H54 (cell line): ENCODE results near the gene GPR52.

Experiments used
- DNase-seq: peaks from one replicate; pipeline ENCODE4 v3.0.0; 2011; ENCODE audit warnings: low spot score, mixed read lengths; ENCODE audit not compliant: insufficient read length
- FAIRE-seq: peaks from 3 replicates; lab custom pipeline; 2011; peaks lifted over from hg19 to GRCh38; lab: Jason Lieb, UNC
- POLR2A ChIP-seq: IDR thresholded peaks from 2 replicates; pipeline ENCODE4 v1.6.1; 2011; ENCODE audit warnings: low read depth, mild to moderate bottlenecking, low read length

The GPR52 gene

DNA sequence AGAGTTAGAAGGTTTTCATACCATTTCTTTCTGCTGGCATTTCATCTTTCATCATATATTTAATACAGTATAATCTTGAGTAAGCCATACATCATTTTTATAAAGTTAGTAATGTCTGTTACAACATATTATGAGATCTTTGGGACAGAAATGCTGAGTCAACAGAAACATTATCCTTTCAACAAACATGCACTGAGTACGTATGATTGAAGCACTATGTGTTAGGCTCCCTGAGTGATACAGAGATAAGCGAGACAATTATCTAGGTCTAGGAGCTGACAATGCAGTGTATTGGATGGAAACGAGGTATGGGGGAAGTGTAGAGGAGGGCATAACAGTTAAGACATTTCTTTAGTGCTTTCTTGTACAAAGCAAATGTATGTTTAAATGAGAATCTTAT is 19.7 kb upstream of the GPR52 start:
- DNase-seq (no peak), FAIRE-seq (no peak)
- no peak for TF ChIP-seq POLR2A

DNA sequence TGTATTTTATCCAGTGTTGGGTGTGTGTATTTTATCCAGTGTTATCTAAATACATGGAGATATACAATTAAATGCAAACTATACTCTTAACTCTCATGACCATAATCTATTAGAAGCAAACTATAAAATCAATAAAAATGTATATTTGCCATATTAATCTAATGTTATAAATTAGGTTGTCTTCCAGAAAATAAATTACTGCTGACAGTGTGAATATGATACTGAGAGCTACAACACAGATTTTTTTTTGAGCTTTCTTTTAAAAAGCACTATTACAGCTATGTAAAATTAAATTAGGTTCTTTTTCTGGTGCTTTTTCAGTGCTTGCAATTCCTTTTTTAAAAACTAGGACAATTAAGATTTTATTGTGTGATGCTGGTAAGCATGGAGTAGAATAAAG is 19.0 kb upstream of the GPR52 start:
- TF ChIP-seq POLR2A, result no peak
- no peak for FAIRE-seq
- no peak for DNase-seq

DNA sequence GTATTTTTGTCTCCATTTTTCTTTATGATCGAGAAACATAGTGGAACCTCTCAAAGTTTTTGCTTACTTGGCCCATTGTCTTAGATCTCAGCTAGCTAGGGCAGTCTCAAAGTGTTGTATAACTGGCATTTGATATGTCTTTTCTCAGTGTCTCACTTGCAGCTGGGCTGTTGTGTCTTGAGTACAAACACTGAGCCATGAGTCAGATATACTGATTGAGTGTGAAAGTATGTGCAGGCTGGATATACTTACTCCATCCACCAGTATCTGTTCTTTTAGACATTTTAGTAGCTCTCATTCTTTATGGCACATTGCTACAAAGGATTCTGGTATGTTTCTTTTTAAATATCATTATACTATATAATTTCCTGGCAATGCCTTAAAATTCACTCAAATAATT is 14.3 kb upstream of the GPR52 start:
- no peak for TF ChIP-seq POLR2A
- DNase-seq, result peak; percentile 6
- peak; percentile 84 for FAIRE-seq

DNA sequence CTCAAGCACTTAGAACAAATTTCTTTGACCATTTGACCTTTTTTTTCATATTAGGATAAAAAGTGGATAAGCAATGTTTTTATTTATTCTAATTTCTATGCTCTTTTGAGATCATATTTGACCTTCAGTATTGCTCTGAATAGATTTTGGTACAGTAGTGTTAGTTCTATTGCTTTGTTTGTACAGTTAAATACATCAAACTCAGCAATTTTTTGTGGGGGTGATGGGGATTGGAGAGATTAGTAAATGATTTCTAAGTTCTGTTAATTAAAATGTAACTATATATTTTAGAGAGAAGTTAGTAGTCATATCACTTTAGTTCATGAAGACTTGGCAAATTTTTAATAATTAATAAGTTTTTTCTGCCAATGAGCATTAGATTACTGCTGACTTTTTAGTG is 2.4 kb upstream of the GPR52 start:
- TF ChIP-seq POLR2A, result no peak
- FAIRE-seq, result no peak
- DNase-seq, result no peak

DNA sequence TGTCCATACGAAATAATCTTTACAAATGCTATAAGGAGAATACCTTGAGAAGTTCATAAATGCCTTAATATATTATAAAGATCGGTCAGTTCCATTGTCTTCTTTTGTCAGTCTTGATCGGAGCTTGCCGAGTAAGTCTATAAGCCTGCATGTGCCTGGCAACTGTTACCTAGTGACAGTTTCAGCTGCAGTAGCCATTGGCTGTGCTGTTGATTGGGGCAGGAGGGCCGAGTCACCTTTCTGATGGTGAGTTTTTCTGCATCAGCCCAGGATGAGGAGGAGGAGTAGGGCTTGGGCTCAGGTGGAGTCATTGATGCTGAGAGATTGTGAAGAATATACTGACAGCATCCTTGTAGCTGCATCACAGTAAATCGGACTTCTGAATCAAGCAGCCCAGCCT is 1.9 kb upstream of the GPR52 start:
- FAIRE-seq (no peak), DNase-seq (no peak)
- no peak for TF ChIP-seq POLR2A

DNA sequence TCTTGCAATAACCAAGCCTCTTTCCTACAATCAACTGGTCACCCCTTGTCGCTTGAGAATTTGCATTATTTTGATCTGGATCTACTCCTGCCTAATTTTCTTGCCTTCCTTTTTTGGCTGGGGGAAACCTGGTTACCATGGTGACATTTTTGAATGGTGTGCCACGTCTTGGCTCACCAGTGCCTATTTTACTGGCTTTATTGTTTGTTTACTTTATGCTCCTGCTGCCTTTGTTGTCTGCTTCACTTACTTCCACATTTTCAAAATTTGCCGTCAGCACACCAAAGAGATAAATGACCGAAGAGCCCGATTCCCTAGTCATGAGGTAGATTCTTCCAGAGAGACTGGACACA is 743 bp downstream of the GPR52 start:
- DNase-seq (no peak), FAIRE-seq (no peak)
- TF ChIP-seq POLR2A, result no peak

DNA sequence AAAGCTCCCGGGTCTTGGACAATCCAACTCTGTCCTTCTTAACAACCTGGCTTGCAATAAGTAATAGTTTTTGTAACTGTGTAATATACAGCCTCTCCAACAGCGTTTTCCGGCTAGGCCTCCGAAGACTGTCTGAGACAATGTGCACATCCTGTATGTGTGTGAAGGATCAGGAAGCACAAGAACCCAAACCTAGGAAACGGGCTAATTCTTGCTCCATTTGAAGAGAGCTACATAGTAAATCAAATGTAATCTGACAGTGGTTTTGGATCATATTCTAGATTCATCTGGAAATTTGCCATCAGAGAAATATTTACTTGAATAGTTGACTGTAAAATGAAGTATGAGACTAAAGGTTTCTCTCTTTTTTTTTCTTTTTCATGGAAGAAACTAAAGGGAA is 1.2 kb downstream of the GPR52 start:
- FAIRE-seq (no peak), DNase-seq (no peak)
- no peak for TF ChIP-seq POLR2A

DNA sequence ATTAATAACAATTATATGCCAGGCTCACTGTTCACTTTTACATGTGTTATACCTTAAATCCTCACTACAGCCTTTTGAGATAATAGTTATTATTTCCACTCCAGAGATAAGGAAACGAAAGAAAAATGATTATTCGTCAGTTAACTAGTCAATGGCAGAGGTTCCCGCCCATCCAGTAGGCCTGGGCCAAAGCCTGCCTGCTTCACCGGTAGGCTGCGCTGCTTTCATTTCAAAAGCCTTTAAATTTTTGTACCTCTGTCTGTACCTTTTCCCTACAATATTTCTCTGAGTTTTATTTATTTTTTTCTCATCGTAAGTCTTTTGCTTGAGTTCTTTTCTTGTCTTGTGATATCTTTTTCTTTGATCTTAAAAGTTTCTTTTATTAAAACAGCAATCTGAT is 3.6 kb downstream of the GPR52 start:
- TF ChIP-seq POLR2A, result no peak
- FAIRE-seq, result no peak
- no peak for DNase-seq

DNA sequence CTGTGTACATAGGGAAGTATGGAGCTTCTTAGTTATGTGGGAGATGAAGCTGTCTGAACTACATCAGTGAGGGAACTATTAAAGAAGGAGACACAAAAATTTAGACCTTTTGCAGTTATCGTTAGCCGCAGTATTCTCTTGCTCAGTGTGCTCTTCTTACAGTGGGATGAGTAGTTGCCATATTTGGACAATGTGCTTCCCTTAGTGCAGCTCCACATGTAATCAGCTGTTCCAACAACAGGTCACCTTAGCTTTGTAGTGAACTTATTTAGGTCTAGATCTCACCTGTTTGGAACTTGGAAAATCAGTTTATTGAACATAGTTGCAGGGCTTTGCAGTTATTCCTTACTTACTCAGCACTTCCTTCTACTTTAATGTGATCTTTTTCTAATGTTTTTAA is 18.1 kb downstream of the GPR52 start:
- TF ChIP-seq POLR2A, result no peak
- DNase-seq (no peak), FAIRE-seq (peak; percentile 30)

DNA sequence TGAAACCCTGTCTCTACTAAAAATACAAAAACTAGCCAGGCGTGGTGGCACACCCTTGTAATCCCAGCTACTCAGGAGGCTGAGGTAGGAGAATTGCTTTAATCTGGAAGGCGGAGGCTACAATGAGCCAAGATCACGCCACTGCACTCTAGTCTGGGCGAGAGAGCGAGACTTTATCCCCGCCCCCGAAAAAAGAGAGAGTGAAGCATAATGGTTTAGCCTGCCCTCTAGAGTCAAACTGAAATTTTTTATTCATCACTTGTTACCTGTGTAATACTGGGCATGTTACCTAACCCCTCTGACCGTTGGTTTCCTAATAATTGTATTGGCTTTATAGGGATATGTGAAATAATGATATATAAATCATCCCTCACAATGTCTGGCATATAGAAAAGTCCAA is 18.8 kb downstream of the GPR52 start:
- DNase-seq (no peak), FAIRE-seq (no peak)
- no peak for TF ChIP-seq POLR2A

DNA sequence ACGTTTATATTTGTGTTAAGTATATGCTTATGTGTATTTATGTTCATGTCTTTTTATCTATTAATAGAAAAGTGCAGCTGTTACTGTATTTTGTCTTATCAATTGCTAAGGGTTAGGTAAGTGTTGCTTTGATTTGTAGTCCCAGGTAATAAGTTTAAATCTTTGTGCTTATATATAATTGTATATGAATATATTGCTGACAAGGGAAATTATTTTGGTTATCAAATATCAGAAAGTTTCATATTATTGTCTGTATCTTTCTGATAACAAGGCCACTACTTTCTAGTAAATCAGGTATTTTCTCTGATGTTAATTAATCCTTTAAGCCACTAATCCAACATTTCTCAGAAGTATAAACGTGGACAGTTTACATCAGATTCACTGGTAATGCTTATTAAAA is 21.3 kb downstream of the GPR52 start:
- DNase-seq, result no peak
- no peak for TF ChIP-seq POLR2A
- FAIRE-seq, result no peak

DNA sequence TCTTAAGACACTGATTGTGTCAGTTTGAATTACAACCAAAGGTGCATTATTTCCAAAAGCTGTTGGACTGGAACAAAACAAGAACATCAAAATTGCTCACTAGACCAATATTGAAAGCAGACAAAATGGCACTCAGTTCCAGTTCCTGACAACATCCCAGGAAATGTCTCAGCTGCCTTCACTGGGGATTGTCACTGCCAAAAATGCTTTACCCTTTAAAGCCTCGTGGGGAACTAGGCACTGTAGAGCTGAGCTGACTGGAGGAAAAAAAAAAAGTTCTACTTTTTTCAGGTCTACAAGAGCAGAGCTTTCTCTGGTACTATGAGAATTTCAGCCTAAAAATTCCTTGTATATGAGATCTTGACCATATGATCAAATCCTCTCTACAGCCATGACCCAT is 21.9 kb downstream of the GPR52 start:
- TF ChIP-seq POLR2A, result no peak
- no peak for DNase-seq
- no peak for FAIRE-seq

DNA sequence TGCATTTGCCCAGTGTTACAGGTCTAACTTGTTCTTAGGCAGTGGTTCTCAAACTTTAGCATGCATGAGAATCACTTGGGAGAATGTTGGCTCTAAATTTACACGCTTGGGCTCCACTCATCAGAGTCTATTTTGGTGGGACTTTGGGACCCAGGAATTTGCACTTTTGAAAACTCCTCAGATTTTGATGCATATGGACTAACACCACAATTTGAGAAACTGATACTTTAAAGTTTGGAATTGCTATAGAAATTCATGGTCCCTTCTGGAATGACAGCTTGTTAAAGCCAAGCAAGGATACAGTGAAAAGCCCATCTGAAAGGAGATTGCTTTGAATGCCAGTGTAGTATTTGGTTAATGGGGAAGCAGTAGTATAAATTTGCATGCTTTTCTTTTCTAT is 31.5 kb downstream of the GPR52 start:
- FAIRE-seq (no peak), DNase-seq (no peak)
- no peak for TF ChIP-seq POLR2A

DNA sequence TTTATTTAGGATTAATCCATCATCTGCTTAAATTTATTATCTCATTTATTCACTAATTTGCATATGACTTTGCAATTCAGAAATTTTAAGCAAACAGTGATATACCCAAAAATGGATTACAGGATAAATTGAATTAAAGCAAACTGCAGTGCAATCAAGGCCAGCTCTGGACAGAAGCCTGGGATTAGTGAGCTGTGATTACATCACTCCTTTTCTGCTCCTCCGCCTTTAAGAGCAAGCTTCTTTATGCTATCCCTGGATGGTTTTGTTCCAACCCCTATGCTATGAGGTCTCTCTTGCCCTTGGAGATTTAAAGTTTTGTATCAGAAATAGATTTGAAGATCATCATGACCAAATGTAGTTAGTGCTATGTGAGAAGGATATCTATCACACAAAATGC is 32.6 kb downstream of the GPR52 start:
- TF ChIP-seq POLR2A, result no peak
- DNase-seq, result no peak
- no peak for FAIRE-seq

DNA sequence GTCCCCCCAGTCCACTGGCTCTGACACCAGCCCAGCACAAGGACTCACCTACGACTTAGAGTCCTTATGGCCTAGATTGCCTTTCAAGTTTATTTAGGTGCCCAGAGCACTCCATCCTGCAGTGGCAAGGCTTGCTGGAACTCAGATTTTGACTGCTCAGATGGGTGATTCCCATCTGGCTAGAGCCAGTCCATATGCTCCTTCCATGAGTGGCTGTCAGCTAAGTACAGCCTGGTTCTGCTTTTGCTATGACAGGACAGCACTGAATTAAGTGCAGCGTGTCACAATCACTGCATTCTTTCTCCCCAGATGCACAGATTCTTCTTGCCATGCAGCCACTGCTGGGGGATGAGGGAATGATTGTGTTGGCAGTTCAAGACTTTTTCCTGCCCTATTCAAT is 43.8 kb downstream of the GPR52 start:
- FAIRE-seq, result no peak
- DNase-seq, result no peak
- TF ChIP-seq POLR2A, result no peak

DNA sequence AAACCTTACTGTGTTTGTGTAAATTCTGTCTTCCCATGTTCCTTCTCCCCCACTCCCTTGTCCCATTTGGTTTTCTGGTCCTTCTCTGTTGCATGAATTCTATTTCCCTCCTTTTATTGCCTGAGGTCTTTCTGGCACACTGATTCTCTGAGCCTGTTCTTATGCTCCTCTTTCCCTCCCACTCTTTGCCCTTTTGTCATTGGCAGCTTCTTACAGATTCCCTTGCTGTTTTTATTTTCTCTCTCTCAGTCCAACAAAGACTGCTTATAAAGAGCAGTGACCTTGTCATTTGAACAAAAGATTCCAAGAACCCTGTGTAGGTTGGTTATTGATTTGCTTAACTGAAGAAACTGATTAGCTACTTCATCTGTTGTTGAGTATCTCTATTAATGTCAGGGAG is 49.7 kb downstream of the GPR52 start:
- FAIRE-seq (no peak), DNase-seq (no peak)
- TF ChIP-seq POLR2A, result no peak
